H7 (cell line): ENCODE data around the gene SEMA7A. TPM values are rescaled to one million over a fixed set of nuclear protein-coding genes. Genes with fewer than 3 reads are reported as not detected.

Experiments
- DNase-seq: peaks from one replicate; pipeline ENCODE4 v3.0.0; 2012
- H3K27me3 ChIP-seq: 2 replicates; pipeline ENCODE4 v1.6.0; 2011; ENCODE audit warnings: mild to moderate bottlenecking, low read length; ENCODE audit not compliant: control insufficient read depth, insufficient read depth
- H3K36me3 ChIP-seq: replicated peaks from 2 replicates; pipeline ENCODE4 v1.5.1; 2011; ENCODE audit warnings: low read length; ENCODE audit not compliant: control insufficient read depth, insufficient read depth
- H3K4me3 ChIP-seq: 2 replicates; pipeline ENCODE4 v1.5.1; 2011; ENCODE audit warnings: low read depth, mild to moderate bottlenecking, control low read depth, low read length, moderate library complexity; ENCODE audit not compliant: insufficient read depth
- total RNA-seq: library from RNA; depleted of rRNA; stranded (reverse); fragments of >200 nt; shearing (Covaris generic); gene quantifications from 2 replicates; pipeline ENCODE4 v1.2.3, GENCODE V29; 2014

Gene SEMA7A
- total RNA-seq, 1 experiment from 2014 or later, result 36.0 TPM

GRCh38 chr15:74428970-74429780 is 4.6 kb downstream of the SEMA7A start:
- Histone ChIP-seq H3K27me3 (peaks cover 9% of the 10 kb centered on the region), H3K4me3 (no peak overlapping the region), H3K36me3 (no peaks in the 10 kb centered on the region; the same call in 1 of the 2 replicates)
- peak; percentile 52 for DNase-seq

DNA sequence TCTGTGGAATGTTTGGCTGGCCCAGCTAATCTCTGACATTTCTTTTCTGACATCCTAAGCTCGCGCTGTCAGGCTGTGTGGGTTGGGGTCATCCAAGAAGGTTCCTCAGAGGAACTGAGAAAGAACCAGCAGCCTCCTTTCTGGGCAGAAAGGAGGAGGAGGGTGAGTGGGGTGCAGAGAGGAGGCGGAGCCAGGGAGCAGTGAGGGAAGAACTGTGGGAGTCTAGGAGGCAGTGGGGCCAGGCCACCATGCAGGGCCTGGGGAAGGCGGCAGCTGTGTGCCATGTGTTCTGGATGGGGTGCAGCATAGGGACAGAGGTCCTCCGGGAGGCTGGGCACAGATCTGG is 5.3 kb downstream of the SEMA7A start:
- Histone ChIP-seq H3K27me3 (peaks cover 9% of the 10 kb centered on the region), H3K4me3 (no peak overlapping the region), H3K36me3 (no peaks in the 10 kb centered on the region; the same call in 1 of the 2 replicates)
- DNase-seq, result peak; percentile 54

DNA sequence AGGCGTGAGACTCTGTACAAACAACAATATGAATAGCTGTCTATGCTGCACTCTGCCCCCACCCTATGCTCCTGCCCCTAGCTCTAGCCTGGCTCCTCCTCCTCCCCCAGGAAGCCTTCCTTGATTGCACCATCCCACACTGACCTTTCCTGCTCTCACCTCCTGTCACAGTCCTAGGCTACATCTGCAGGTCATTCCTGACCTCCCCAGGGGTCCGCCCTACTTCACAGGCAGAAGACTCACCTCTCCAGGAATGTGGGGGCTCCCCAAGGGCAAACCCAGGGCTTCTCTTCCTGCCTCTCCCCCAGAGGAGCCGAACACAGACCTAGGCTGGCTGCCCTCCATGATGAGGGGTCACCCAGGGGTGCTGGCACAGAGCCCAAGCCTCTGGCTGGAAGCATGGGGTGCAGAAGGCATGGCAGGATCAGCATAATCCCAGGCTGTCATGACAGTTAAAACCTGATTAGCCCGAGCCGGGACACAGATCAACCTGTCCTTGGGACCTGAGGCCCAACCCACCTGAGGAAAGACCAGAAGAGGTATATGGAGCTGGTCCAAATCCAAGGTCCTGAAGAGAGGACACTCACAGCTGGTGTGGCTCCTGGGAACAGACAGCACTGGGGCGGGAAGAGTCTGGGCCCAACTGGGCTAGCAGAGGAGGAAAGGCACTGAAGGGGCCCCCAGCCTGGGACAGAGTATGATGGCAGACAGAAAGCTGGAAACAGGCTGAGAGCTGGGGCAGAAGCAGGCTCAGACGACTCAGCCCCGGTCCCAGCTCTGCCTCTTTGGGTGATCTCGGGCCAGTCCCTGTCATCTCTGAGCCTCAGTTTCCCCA is 5.9 kb downstream of the SEMA7A start:
- DNase-seq, result peak; percentile 40
- peaks cover 8% of the 10 kb centered on the region for H3K27me3 ChIP-seq
- no peak overlapping the region for H3K4me3 ChIP-seq
- no peaks in the 10 kb centered on the region; the same call in 1 of the 2 replicates for H3K36me3 ChIP-seq

- Histone ChIP-seq H3K4me3 (no peak overlapping the region), H3K36me3 (no peaks in the 10 kb centered on the region), H3K27me3 (no peaks in the 10 kb centered on the region)
- no peak for DNase-seq
Measured at GRCh38 chr15:74426404-74427281, 7.1 kb downstream of the SEMA7A start.

DNA sequence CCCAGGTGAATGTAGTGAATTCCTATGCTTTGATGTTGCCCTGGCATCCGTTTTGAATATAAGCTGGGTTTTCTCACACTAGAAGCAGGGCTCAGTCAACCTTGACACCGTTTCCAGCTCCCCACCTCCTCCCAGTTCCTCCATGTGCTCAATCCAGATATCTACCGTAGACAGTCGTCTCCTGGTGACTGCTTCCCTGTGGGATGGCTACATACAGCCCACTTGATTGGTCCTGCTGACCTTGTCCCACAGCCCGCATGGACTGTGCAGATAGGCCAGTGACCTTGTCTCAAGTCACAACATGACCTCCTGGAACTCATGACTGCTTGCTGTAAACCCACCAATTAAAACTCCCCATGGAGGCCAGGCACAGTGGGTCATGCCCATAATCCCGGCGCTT is 8.1 kb downstream of the SEMA7A start:
- Histone ChIP-seq H3K27me3 (no peaks in the 10 kb centered on the region), H3K4me3 (no peak overlapping the region), H3K36me3 (no peaks in the 10 kb centered on the region)
- DNase-seq, result no peak

- Histone ChIP-seq H3K36me3 (no peaks in the 10 kb centered on the region), H3K4me3 (no peak overlapping the region)
- no peak for DNase-seq
Measured at GRCh38 chr15:74424901-74425528, 8.7 kb downstream of the SEMA7A start.

DNA sequence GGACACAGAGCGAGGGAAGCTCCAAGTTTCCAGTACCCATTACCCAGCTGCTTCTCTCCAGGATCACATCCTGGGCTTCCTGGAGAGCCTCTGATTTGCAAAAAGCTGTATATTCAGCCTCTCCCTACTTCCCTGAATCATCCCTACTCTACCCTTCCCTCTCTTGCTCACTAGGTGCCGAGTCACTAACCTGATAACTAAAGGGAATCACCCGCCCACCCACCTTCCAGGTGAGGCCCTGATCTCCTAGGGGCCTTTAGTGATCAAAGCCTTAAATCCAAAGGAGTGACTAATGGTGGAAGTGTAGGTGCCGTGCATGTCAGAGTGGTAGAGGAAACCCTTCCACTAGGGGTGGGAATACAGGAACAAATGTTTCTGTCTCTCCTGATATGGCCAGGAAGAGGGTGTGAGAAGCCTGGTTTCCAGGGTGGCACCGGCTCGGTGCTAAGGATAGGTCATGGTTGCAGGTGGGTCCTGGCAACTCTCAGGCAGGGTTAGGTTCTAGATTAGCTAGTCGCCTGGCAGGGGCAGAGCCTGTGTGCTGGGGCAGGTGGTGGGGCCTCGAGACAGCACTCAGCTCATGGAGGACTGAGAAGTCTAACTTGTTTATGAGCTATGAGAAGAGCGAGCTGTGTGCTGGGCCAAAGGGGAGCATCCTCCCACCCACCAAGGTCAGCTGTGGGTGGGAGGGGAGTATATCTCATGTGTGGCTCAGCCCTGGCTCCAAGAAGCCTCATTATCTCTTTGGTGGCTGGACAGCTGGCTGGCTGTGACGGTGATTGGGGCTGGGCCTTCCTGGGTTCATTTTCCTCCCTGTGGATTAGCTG is 10.1 kb downstream of the SEMA7A start:
- DNase-seq, result peak; percentile 59
- no peak overlapping the region for H3K4me3 ChIP-seq
- H3K36me3 ChIP-seq, result no peaks in the 10 kb centered on the region
- H3K27me3 ChIP-seq, result no peaks in the 10 kb centered on the region

More at GRCh38 chr15:74424901-74425528, 8.7 kb downstream of the SEMA7A start:
- no peaks in the 10 kb centered on the region for H3K27me3 ChIP-seq

DNA sequence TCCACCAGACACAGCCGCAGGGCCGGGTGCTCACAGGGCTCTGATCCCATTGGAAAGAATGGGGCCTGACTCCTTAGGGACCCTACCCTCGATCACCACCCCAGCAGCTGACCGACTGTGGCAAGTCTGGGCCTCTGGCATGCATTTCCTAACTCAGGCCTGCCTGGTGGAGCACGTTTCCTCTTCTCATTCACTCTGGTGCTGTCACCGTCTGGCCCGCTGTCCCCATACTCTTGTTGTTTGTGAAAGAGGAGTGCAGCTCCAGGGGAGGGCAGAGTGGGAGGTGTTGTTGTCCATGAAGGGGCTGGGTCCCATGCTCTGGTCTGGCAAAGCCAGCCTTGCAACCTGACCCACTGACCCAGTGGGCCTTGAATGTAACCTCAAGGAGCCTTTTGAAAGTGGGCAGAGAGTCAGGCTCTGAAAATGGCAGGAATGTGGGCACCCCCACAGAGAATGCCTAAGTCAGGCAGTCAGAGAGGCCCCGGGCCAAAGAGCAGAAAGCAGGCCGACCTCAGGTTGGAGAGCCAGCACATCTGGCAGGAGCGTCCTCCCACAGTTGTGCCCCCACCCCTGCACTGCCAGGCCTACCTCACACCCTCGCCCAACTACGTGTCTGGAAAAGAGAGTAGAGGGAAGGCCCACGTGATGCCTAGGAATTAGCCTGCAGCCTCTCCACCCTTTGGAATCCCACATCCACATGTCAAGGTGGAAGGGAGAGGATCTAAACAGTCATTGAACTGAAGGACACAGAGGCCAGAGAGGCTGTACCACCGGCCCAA is 10.9 kb downstream of the SEMA7A start:
- no peak overlapping the region for H3K4me3 ChIP-seq
- peak; percentile 72 for DNase-seq
- no peaks in the 10 kb centered on the region for H3K27me3 ChIP-seq
- no peaks in the 10 kb centered on the region for H3K36me3 ChIP-seq

- Histone ChIP-seq H3K27me3 (no peaks in the 10 kb centered on the region), H3K36me3 (no peaks in the 10 kb centered on the region; the same call in 1 of the 2 replicates), H3K4me3 (no peak overlapping the region)
- DNase-seq, result no peak
Measured at GRCh38 chr15:74422265-74422651, 11.5 kb downstream of the SEMA7A start.

GRCh38 chr15:74421302-74422245 is 12.2 kb downstream of the SEMA7A start:
- Histone ChIP-seq H3K36me3 (no peaks in the 10 kb centered on the region; the same call in 1 of the 2 replicates), H3K27me3 (no peaks in the 10 kb centered on the region), H3K4me3 (no peak overlapping the region)
- peak; percentile 55 for DNase-seq

GRCh38 chr15:74420193-74420905 is 13.4 kb downstream of the SEMA7A start:
- peak; percentile 52 for DNase-seq
- no peak overlapping the region for H3K4me3 ChIP-seq
- H3K36me3 ChIP-seq, result peaks cover 3% of the 10 kb centered on the region

More at GRCh38 chr15:74420193-74420905, 13.4 kb downstream of the SEMA7A start:
- no peaks in the 10 kb centered on the region for H3K27me3 ChIP-seq
